Measurements from ENCODE around the gene SYCN.

SYCN gene

DNA sequence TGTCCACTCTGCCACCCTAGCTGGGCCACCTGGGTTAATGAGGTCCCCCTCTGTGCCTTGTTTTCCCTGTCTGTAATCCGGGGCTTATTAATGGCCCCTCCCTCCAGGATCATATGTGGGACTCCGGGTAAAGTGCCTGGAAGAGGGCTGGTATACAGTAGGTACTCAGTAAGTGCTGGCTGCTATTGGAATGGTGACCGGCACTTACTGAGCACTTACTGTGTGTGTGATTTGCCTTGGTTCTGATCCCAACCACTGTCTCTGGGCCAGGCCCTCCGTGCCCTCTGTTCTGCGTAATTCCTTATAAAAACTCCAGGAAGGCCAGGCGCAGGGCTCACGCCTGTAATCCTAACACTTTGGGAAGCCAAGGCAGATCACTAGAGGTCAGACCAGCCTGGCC lies 38.2 kb downstream of the SYCN start:
- no peak overlapping the region for H3K4me3 ChIP-seq (ENCODE audit: low read depth, low read length)
- TF ChIP-seq, protein P1, sequence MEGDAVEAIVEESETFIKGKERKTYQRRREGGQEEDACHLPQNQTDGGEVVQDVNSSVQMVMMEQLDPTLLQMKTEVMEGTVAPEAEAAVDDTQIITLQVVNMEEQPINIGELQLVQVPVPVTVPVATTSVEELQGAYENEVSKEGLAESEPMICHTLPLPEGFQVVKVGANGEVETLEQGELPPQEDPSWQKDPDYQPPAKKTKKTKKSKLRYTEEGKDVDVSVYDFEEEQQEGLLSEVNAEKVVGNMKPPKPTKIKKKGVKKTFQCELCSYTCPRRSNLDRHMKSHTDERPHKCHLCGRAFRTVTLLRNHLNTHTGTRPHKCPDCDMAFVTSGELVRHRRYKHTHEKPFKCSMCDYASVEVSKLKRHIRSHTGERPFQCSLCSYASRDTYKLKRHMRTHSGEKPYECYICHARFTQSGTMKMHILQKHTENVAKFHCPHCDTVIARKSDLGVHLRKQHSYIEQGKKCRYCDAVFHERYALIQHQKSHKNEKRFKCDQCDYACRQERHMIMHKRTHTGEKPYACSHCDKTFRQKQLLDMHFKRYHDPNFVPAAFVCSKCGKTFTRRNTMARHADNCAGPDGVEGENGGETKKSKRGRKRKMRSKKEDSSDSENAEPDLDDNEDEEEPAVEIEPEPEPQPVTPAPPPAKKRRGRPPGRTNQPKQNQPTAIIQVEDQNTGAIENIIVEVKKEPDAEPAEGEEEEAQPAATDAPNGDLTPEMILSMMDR (IDR thresholded peaks at IDR 0.05; ENCODE audit: insufficient read depth, low read depth, low read length, missing control alignments) = no peak
- no peak for DNase-seq (ENCODE audit: low read depth)

DNA sequence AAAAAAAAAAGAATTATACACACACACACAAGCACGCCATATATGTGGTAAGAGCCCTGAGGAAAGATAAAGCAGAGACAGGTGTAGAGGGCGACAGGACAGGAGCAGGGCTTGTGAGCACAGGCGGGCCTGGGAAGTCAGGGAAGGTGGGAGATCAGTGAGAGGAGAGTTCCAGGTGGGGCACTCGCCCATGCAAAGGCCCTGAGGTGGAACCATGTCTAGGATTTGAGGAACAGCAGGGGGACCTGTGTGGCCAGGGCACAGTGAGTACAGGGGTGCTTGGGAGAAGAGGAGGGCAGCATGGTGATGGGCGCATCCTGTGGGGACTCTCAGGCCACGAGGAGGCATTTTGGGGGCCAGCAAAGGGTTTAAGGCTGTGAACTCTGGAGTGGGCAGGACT lies 39.8 kb downstream of the SYCN start:
- H3K4me3 ChIP-seq (ENCODE audit: low read depth, low read length) = no peak overlapping the region
- no peak for DNase-seq (ENCODE audit: low read depth)
- TF ChIP-seq, protein P1 (IDR thresholded peaks at IDR 0.05; ENCODE audit: insufficient read depth, low read depth, low read length, missing control alignments) = no peak

DNA sequence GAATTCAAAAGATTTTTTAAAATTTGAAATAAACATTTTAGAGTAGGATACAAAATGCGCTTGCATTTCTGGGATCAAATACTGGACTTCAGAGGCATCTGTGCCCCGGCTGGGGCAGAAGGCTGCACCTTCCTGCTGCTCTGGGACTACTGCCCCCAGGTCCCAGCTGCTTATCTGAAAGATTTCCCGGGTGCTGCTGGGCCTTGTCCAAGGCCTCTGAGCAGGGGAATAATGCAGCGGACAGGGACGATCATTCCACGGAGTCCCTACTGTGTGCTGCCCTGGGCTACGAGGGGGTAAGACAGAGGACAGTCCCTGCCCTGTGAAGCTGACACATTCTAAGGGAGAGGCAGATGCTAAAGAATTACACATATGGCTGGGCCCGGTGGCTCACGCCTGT lies 40.4 kb downstream of the SYCN start:
- TF ChIP-seq, protein P1 (IDR thresholded peaks at IDR 0.05; ENCODE audit: insufficient read depth, low read depth, low read length, missing control alignments) = no peak
- no peak overlapping the region for H3K4me3 ChIP-seq (ENCODE audit: low read depth, low read length)
- no peak for DNase-seq (ENCODE audit: low read depth)

DNA sequence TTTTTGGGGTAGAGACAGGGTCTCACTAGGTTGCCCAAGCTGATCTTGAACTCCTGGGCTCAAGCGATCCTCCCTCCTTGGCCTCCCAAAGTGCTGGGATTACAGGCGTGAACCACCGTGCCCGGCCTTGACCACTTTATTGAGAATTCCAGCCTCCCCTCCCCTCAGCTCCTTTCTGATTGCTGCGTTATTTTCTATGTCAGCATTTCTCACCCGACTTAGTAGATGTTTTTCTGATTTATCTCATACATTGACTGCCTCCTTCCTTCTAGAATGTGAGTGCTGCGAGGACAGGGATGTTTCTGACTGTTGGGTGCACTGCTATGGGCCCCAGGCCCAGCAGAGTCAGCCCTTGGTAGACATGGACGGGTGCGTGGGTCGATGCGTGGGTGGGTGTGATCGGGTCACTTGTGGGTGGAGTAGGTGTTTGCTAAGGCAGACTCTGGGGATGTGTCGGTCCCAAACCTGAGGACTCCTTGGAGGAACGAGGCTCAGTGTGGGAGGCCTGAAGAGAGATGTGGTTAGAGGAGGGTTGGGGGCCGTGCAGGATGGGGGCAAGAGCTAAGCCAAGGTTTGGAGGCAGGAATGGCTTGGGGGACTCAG lies 41.5 kb downstream of the SYCN start:
- no peak overlapping the region for H3K4me3 ChIP-seq (ENCODE audit: low read depth, low read length)
- DNase-seq (ENCODE audit: low read depth) = no peak
- TF ChIP-seq, protein P1 (IDR thresholded peaks at IDR 0.05; ENCODE audit: insufficient read depth, low read depth, low read length, missing control alignments) = no peak

DNA sequence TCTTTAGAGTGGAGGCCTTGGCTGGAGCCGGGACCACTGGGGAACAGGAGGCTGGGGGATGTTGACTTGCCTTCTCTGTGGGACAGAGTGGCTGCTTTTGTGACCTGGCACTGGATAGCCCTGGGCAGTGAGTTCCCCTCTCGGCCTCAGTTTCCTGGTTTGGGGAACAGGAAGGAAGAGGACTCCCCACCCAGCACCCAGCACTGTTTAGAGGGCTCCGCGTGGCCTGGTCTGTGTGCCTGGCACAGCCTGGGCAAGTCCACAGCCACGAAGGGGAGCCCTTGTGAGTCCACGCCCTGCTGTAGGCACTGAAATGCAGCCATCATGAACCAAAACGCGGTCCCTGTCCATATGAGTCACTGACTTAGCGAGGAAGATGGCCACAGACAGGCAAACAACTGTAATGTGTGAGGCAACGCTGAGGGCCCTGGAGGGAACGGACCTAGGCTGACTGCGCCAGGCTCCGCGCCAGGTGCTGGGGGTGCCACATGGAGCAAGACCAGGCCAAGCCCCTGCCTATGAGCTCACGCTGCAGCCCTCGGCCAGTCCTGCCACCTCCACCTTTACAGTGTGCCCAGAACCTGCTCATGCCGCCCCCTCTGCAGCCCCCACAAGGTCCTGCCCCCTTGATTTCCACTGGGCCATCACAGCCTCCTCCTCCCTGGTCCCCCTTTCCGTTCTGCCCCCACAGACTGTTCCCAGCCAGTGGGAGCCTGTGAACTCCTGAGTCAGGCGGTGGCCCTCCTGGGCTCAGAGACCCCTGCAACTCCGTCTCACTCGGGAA lies 43.0 kb downstream of the SYCN start:
- TF ChIP-seq, protein P1 (IDR thresholded peaks at IDR 0.05; ENCODE audit: insufficient read depth, low read depth, low read length, missing control alignments) = no peak
- no peak overlapping the region for H3K4me3 ChIP-seq (ENCODE audit: low read depth, low read length)
- DNase-seq (ENCODE audit: low read depth) = no peak

DNA sequence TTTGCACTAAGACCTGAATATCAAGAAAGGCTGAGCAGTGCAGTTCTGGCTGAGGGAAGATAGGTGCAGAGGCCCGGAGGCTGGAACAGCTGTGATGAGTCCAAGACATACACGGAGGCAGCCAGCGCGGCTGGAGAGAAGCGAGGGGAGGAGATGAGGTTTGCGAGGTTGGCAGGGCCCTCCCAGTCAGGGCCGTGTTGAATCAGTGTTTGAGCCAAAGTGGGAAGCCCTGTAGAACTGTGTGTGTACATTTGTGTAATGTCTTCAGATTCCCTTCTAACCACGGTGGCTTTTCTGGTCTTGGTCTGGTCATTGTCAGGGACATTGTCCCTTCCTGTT lies 43.6 kb downstream of the SYCN start:
- no peak for DNase-seq (ENCODE audit: low read depth)
- TF ChIP-seq, protein P1 (IDR thresholded peaks at IDR 0.05; ENCODE audit: insufficient read depth, low read depth, low read length, missing control alignments) = no peak
- no peak overlapping the region for H3K4me3 ChIP-seq (ENCODE audit: low read depth, low read length)

Measured in GM12865 (cell line).